Activated CD4-positive, alpha-beta T cell treated with anti-CD3 and anti-CD28 coated beads, Interleukin-2, amount 50 U/mL, for 48 hours (primary cell): ENCODE data around the gene RRP36.
"Not testable (repeated sequence)": the region's sequence is repeated elsewhere in the genome, so short reads cannot be mapped to it uniquely, and the experiment has no call there.

Source experiments
- DNase-seq, 2 experiments: peaks; one replicate each; pipeline ENCODE4 v3.0.0-alpha.2; 2020

Gene RRP36

GRCh38 chr6:43038727-43039126 lies 17.3 kb downstream of the RRP36 start:
- no peak for DNase-seq

DNA sequence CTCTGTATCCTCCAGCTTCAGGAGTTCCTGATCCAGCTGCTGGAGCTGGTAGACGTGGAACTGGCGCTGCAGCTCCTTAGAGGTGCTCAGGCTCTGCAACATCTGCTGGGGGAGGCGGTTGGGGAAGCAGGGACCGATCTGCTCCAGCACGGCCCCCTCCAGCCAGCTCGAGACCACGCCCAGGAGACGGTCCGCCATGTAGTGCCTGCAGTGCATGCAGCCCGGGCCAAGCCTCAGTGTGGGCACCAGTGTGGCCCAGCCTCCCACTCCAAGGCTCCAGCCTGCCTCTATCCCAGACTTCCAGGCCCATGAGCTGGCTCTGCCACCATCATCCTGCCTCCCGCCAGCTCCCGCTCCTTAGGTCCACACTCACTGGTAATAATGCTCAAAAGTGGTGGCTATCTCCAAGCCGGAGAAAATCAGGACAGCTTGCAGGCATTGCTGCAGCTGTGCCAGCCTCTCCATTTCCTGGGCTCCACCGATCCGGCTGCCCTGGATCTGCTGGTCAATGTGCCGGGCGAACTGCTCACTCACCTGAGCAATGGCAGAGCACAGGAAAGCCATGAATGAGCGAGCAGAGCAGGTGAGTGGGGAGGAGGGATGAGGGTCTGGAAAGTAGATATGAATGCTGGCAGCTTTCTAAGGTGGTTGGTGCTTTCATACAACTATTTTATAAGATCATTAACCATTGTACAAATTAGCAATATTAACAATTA lies 19.3 kb downstream of the RRP36 start:
- DNase-seq, result no peak

DNA sequence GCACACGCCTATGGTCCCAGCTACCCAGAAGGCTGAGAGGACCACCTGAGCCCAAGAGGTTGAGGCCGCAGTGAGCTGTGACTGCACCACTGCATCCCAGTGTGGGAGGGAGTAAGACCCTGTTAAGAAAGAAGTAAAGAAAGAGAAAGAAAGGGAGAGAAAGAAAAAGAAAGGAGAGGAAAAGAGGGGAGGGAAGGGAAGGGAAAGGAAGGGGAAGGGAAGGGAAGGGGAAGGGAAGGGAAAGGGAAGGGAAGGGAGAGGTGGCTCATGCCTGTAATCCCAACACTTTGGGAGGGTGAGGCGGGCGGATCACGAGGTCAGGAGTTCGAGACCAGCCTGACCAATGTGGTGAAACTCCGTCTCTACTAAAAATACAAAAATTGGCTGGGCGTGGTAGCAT lies 20.1 kb downstream of the RRP36 start:
- DNase-seq, result not testable (repeated sequence)

DNA sequence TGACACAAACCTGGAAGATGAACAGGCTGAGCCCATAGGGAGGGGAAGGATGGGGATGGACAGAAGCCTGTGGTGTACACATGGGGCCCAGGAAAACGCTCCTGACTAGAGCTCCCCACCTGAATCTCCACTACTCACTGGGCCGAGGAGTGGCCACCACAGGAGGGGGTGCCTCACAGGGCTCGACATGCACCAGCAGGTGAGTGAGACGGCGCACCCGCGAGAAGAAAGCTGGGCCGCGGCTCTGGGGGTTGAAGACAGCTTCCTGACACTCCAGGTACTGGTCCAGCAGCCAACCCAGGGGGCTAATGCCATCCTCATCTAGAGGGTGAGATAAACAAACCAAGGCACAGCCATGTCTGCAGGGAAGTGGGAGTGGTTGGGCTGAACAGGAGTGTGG lies 21.9 kb downstream of the RRP36 start:
- DNase-seq, result no peak

DNA sequence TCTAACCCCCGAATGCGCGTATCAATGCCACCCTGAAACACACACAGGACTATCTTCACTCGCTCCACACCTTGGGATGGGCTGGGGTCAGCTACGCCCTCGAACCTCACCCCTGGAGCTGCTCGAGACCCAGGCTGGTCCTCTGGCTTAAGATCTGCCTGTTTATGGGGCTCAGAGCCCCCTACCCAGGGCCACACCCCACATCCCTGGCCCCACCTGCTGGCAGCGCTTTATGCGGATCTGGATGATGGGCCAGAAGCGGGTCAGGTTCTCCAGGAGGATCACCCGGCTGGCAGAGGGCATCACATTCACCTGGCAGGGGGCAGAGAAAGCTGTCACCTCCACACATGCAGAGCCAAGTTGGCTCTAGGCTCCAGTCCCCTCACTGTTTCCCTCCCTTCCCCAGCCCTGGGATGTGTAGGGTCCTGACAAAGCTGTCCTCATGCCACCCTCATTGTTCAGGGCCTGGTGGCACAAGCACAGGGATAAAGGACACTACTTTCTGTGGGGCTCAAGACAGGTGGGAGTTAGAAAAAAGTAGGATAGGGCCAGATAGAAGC lies 24.0 kb downstream of the RRP36 start:
- DNase-seq, result no peak

DNA sequence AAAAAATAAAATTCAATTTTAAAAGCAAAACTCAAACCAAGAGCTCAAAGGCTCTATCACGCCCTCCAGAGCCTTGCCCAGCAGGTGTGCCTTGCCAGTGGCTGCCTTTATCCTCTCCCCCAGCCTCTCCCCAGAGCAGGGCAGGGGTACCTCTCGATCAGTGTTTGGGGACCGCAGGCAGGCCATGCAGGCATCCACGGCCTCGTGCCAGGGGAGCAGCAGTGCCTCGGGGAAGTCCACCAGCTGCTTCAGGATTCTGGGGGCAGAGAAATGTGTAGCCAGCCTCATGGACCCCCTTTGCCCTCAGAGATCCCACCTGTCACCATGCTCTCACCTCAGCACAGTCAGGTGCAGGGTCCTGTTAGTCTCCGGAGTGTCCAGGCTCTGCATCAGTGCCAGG lies 26.6 kb downstream of the RRP36 start:
- DNase-seq, result no peak

DNA sequence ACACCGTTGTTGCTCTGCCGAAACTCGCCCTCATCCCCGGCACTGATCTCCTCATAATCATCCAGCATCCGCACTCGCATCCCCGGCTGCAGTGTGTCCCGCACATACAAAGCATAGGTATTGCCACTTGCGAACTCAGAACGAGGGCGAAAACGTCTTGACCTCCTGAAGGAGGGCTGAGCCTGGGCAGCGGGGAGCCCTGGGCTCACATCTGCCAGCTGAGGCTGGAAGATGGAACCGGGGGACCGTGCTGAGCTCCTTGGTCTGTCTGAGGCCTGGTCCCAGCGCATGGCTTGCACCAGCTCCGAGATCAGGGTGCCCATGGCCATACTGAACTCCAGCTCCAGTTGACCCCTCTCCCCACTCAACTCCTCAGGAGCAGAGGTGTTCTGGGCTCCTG lies 29.6 kb downstream of the RRP36 start:
- no peak for DNase-seq

- no peak for DNase-seq
Measured at GRCh38 chr6:43052225-43052841, 30.9 kb downstream of the RRP36 start.

DNA sequence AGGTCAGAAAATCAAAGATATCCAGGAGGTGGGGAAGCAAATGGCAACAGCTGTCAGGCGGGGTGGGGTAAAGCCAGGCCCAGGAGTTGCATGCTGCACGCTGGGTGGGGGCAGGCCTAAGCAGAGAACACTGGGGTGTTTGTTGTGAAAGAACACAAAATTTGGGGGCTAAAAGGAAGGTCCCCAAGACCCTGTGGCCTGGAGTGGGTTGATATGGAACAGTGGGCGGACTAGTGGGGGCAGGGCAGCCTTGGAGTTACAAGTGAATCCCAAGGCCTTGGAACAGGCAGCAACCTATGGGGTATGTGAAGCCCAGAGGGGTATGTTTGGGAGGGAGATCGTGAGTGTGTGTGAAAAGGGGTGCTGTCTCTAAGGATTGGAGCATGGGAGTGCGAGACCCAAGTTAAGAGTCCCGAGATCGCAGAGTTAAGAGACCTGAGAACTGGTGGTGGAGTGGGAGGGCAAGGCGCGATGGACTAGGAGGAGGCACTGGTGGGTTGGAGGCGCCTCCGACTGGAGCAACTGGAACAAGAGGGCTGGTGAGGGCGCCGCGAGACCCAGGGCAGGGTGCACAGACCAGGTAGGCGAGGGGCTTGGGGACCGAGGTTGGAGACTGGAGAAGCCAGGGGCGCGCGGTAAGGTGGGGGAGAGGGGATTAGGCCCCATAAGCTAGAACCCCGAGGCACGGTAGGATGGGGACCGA lies 31.6 kb downstream of the RRP36 start:
- DNase-seq, result peak in 1 of 2 experiments; percentile 41

DNA sequence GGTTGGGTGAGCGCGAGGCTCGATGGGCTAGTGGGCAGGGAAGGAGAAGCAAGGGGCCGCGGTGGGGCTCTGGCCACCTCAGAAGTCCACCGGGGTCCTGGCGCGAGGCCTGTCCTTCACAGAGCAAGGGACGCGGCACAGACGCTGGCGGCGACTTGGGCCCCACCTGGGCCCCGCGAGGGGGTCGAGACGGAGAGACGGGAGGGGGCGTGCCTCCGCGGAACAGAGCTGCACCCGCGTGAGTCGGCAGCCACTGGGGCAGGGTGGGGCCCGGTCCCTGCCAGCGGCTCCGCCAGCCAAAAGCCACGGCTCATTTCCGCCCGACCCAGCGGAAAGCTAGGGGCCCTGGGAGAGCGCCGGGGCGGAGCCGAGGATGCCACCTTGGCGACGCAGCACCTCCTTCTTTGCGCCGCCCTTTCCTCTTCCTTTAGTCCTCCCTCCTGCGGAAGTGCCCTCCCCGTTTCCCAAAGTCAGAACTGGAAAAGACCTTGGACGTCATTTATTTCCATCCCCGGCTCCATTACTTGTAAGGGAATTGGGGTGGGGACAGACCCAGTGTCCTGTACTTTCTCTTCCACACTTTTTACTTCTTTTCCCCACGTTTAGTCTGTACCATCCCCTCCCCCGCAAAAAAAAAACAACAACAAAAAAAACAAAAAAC lies 32.3 kb downstream of the RRP36 start, which contains the start of gene CUL7:
Gene CUL7, minus strand, starts transcription at position 307 of the 661 bp plus-strand sequence. CDS start 1,063 bp downstream, outside the sequence.
- peak; percentile 90 to 94 for DNase-seq

DNA sequence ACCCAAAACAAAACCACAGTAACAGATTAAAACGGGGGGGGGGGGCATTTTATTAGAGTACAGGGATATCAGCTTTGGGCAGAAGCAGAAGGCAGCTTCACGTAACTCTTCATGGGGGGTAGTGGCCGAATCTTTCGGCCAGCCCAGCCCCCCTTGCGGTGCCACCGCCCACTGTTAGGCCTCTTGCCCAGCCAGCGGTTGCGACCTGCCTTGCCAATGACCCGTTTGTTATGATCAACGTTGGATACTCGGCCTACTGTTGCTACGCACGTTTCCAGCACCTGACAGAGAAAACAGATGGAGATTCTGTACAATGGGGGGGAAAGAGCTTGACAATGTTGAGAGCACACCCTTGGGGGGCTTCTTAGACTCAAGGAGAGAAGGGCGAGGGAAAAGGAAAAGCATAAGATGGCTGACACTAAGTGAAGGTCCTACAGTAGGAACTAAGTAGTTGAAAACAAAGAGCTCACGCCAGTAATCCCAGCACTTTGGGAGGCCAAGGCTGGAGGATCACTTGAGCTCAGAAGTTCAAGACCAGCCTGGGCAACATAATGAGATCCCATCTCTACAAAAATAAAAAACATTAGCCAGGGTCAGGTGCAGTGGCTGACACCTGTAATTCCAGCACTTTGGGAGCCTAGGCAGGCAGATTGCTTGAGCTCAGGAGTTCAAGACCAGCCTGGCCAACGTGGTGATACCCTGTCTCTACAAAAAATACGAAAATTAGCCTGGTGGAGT lies 33.0 kb downstream of the RRP36 start:
- DNase-seq, result no peak

DNA sequence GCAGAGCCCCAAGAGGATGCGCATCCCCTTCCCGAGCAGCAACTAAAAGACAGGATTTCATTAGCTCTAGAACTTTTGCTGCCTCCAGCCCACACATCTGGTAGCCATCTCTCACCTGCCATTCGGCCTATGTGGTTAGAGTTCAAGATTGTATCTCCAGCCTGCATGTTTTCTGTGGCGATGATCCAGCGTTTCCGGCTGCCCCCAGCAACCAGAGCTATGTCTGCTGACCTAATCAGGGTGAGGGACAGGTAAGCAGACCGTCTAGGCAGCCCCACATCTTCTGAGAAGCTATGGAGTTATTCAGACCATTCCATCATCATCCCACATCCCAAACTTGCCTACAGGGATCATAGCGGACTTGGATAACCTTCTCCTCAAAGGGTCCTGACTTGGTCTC lies 34.5 kb downstream of the RRP36 start:
- no peak for DNase-seq

- no peak for DNase-seq
Measured at GRCh38 chr6:43058531-43058930, 37.1 kb downstream of the RRP36 start.

DNA sequence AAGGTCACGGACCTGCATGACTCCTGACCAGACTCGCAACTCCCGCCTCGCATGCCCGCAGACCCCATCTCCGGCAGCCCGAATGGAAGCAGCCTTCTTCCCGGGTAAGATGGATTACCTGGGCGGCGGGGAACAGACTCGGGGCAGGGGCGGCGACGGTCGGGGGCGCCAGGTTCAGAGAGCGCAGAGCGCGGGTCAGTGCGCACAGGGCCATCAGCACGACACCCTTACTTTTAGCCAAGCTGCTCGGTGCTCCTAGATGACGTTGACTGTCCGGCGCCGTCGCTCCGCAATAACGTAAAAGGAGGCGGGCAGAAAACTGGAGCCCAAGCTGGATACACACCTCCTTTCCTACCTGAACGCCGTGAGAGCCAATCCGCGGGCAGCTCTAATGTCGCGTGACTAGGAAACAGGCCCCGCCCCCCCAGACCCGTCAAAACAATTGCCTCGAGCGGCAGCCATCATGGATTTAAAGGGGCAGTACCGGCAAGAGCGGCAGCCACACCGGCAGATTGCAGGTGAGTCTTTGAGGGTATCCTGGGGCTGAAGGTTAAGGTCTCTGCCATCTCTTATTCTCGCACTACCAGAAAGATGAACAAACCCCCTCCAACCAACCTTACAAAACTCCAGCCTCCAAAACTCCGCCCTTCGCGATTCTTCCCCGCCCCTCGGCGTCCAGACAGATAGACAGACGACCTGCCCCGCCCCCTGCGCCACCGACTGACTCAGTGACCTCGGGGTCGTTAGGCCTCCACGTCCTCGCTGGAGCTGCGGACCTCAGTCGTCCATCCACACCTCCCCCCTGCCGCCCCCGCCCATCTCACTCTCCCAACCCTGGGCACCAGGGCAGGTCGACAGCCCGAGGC lies 38.0 kb downstream of the RRP36 start, which contains the start of the genes KLC4 and MRPL2:
Gene KLC4, plus strand, starts transcription at position 464 of the 866 bp plus-strand sequence. CDS start 1,705 bp downstream, outside the sequence.
Gene MRPL2, minus strand, starts transcription at position 267 of the 866 bp plus-strand sequence. Its CDS starts 53 bp downstream, at position 214.
- peak; percentile 98 for DNase-seq

DNA sequence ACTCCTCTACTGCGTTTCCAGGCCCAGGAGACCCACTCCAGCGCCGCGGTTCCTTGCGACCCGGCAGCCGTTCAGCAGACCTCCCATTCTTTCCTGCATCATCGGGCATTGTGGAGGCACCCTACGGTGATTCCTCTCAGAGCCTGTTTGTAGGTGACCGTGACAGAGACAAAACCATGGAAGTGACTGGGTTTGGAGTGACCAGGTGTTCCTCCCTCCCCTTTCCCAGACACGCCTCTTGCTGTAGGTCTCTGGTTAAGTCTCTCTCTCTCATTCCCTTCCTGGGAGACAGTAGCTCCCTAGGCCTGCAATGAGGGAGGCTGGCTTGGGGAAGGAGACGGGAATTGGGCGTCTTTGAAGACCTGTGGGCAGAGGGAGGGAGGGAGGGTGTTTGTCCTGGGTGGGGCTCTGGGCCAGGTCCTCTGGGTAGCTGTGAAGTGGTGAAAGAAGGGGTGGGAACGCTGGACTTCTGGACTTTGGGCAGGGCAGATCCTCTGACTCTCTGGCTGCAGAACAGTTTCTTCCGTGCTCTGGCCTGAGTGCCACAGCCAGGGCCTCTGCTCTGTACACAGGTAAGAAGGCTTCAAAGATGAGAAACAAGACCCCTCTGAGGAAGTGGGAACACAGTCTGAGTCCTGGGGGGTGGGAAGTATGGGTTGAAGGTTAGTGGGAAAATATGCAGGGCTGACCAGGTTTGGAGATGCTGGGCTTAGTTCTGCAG lies 38.8 kb downstream of the RRP36 start:
- DNase-seq, result no peak

GRCh38 chr6:43060755-43061633 lies 39.6 kb downstream of the RRP36 start:
- DNase-seq, result no peak

DNA sequence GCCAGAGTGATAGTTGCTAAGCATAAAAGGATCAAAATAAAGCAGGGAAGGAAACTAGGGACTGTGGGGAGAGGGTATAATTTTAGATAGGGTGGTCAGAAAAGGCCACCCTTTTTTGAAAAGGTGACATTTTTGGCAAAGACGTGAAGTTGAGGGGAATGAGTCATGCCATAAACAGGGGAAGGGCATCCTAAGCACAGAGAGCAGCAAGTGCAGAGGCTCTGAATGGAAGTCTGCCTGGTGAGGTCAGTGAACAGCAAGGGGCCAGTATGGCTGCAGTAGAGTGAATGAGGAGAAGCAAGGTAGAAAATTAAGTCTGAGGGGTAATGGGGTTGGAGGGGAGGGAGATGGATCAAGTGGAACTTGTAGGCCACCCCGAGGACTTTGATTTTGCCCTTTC lies 40.4 kb downstream of the RRP36 start:
- no peak for DNase-seq

- no peak for DNase-seq
Measured at GRCh38 chr6:43062818-43063217, 41.4 kb downstream of the RRP36 start.

GRCh38 chr6:43070028-43070632 lies 48.7 kb downstream of the RRP36 start:
- DNase-seq, result no peak
